A549 treated with CpdA at 1 μM for 4 hours (cell line): ENCODE results near the gene SLCO2B1. TPM values are rescaled to one million over a fixed set of nuclear protein-coding genes. Genes with fewer than 3 reads are reported as not detected.

ENCODE experiments used
- total RNA-seq: library from RNA; stranded (reverse); fragments of 200-300 nt; extraction: Qiagen RNA extraction; gene quantifications from 5 replicates; pipeline ENCODE4 v1.2.3, GENCODE V29; 2022; ENCODE audit warnings: low read depth

Gene SLCO2B1
- total RNA-seq = 3.3 to 6.7 TPM (median 4.1 TPM) in 5 replicates

GRCh38 chr11:75150879-75151278, at the start of gene SLCO2B1:
TSS of gene SLCO2B1 (plus strand) at chr11:75151107. CDS start at chr11:75151382, 275 bp downstream.

GRCh38 chr11:75240311-75241035, 89.6 kb downstream of the SLCO2B1 start, which contains the start of gene TPBGL:
TSS of gene TPBGL (plus strand) at chr11:75240774. CDS start at chr11:75241050, 276 bp downstream.

Other genes with a start within 250 kb of the SLCO2B1 start
- 4.1 to 7.7 TPM (median 5.2 TPM) in 5 replicates for gene XRRA1, start 202.0 kb upstream of the SLCO2B1 start, total RNA-seq
- gene SPCS2, start 201.8 kb upstream of the SLCO2B1 start, total RNA-seq = 221 to 368 TPM (median 262 TPM) in 5 replicates
- 2.7 to 5.4 TPM (median 4.1 TPM) in 5 replicates for gene NEU3, start 162.2 kb upstream of the SLCO2B1 start, total RNA-seq
- gene OR2AT4, start 54.2 kb upstream of the SLCO2B1 start, total RNA-seq = 0.02 TPM in 1 of 5 replicates, not detected in the others
- 0.15 to 0.35 TPM (median 0.20 TPM) in 5 replicates for gene TPBGL, start 89.7 kb downstream of the SLCO2B1 start, total RNA-seq
- 2.7 to 4.3 TPM (median 3.4 TPM) in 5 replicates for gene ARRB1, start 200.6 kb downstream of the SLCO2B1 start, total RNA-seq
- gene RPS3, start 248.4 kb downstream of the SLCO2B1 start, total RNA-seq = 3,374 to 4,316 TPM (median 3,431 TPM) in 5 replicates